ENCODE measurements around the gene SNCG. TPM values are rescaled to one million over a fixed set of nuclear protein-coding genes. Genes with fewer than 3 reads are reported as not detected.

SNCG gene
- total RNA-seq, 2 donors from 2014 or later = 2.6 to 6.8 TPM

DNA sequence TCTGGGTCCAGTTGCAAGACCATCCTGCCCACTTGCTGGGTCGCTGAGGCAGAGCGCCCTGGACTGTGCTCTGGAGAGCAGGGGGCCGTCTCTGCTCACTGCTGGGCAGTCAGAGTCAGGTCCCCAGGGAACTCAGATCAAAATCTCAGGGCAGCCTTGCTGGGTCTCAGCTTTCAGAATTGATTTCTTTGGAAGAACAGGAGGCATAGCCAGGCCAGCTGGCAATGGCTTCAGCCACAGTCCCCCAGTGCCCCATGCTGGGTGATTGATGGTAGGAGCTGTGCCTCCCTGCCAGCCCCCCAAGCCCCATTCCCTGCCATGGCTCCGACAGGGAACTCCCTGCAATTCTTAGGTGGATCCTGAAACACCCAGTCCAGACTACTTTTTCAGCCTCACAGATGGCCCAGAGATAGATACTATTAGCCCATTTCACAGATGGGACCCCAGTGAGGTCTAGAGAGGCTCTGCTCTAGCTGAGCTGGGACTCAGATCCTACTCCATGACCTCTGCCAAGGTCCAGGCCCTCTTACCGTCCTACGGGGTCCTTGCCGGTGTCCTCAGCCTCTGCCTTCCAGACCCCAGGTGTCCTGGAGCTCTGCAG is 1.5 kb upstream of the SNCG start:
- intact Hi-C loops (cut with DNase I, micrococcal nuclease) = no loop called here
- DNase-seq = peak in 1 of 2 donors; percentile 2
- no peak for ATAC-seq

DNA sequence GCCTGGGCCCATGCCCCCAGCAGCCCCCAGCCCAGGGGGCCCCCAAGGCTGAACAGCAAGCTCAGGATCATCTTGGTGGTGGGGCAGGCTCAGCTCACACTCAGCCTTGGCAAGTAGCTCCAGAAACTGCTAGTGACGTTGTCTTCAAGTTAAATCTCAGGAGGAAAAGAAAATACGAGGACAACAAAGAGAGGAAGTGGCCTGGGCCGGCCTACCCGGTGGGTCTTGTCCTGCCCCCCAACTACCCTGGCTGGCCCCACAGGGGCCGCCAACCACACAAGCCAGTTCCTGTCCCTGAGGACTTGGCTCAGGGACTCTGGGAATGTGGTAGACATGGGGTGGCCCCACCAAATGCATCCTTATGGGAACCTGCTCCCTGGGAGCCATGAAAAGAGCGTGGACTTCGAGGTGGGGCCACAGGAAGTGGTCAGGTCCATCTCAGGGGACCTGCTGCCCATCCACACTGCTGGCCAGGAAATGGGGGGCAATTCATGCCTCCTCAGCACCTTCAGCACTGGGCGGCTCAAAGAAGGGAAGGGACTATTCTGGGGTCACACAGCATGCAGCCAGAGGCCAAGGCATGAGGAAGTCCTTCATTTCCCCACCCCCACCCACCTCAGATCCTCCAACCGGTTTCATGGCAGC is 806 bp upstream of the SNCG start, which contains the start of gene MMRN2:
MMRN2 (minus strand) TSS at position 145 of the 645 bp plus-strand sequence; CDS start at position 71, 74 bp downstream.
- intact Hi-C loops (cut with DNase I, micrococcal nuclease) = no loop called here
- ATAC-seq (no peak), DNase-seq (no peak)

DNA sequence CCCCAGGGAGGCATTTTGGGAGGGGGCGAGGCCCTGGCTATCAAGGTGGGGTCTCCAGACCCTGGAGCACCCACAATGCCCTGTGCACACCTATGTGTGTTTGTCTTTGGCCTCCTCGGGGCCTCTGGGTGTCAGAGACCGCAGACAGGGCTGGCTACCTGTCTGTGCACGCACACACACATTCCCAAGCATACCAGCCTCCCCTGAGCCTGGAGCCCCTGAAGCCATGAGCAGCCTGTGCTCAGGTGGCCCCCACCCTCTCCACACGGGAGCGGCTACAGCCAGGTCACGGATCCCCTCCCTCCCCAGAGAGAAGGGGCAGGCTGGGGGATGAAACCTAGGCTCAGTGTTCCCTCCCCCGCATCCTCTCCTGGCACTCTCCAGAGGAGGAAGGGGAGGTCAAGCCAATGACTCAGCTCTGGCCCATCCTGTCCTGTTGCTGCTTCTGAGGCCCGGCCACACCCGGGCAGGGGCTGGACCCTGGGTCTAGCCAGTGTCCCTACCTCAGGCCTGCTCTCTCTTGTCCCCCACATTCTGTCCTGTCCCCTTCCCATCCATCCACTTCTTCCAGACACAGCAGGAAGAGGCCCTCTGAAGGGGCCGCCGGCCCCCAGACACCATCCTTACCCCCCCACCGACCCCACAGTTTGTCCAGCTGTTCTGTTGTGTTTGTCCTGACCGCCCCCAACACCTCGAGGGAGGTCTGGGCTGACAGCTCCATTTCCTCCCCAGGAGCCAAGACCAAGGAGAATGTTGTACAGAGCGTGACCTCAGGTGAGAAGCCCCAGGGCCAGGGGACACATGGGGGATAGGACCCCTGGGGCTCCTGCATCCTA is 720 bp downstream of the SNCG start:
- ATAC-seq (peak; percentile 28), DNase-seq (peak in 1 of 2 donors; percentile 29)
- intact Hi-C loops (cut with DNase I, micrococcal nuclease) = no loop called here

DNA sequence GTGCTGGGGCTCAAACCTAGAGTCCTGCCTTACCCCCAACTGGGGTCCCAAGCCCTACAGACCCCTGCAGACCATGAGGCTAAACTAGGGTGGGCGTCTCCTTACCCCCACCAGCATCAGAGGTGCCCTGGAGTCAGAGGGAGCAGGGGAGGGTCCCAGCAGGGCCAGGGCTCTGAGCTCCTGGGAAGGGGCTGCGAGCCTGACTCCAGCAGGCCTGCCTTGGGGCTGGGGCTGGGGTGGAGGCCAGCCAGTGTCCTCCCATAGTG is 1.3 kb downstream of the SNCG start:
- ATAC-seq (no peak), DNase-seq (no peak)
- intact Hi-C loops (cut with DNase I, micrococcal nuclease) = loop anchor here in 1 of 2 donors (10.0 kb wide), 1 partner anchor 275 kb away; no protein-coding TSS in a partner anchor

DNA sequence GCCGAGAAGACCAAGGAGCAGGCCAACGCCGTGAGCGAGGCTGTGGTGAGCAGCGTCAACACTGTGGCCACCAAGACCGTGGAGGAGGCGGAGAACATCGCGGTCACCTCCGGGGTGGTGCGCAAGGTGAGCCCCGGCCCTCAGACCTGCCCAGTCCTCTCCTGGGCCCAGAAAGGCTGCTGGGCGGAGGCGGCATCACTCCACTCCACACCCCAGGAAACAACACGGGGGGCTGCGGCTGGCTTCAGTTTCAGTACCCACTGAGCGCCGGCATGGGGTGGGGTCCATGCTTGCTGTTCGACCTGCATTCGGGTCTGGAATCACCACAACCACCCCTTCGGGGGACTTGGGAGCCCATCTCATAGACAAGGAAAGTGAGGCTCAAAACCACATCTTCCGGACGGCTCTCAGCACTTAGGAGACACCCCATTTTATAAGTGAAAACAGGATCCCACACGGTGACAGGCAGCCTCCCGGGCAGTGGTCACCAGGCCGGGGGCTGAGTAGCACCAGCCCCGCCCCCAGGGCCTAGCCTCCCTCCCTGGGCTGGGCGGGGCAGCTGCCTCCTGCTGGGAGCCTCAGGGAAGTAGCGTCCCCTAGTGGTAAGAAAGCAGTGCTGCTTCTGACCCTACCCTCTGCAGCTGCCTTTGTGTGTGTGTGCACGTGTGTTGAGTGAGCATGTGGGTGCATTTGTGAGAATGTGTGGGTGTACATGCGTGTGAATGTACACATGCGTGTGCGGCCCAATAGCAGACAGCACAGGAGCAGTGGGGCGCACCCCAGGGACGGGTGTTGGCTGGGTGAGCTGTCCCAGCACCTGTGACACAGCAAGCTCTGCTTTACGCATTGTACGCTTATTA is 1.8 kb downstream of the SNCG start:
- intact Hi-C loops (cut with DNase I, micrococcal nuclease) = loop anchor here in 1 of 2 donors (10.0 kb wide), 1 partner anchor 275 kb away; no protein-coding TSS in a partner anchor
- peak; percentile 82 for ATAC-seq
- peak; percentile 32 to 61 for DNase-seq

DNA sequence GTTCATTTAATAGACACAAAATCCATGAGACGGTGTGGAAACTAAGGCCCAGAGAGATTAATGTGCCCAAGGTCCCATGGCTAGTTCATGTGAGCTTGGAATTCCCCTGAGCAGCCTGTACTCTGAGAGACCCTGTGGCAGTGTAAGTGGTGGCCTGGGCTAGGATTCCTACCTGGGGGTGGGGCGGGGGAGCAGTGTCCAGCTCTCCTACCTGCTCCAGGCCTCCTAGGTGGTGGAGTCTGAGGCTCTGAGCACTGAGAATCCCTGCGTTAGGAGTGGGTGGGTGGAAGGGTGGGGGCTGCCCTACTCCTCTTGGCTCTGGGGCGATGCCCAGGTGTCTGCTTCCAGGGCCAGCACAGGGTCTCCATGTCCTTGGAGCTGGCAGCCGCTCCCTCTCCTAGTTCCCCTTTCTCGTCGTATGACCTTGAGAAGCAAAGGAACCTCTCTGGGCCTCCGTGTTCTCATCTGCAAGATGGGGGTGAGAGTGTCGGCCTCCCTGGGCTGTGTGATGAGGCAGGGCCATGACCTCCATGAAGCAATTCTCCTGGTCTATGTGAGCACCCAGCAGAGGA is 2.5 kb downstream of the SNCG start:
- intact Hi-C loops (cut with DNase I, micrococcal nuclease) = loop anchor here in 1 of 2 donors (10.0 kb wide), 1 partner anchor 276 kb away; no protein-coding TSS in a partner anchor
- no peak for ATAC-seq
- DNase-seq = peak; percentile 3 to 22

DNA sequence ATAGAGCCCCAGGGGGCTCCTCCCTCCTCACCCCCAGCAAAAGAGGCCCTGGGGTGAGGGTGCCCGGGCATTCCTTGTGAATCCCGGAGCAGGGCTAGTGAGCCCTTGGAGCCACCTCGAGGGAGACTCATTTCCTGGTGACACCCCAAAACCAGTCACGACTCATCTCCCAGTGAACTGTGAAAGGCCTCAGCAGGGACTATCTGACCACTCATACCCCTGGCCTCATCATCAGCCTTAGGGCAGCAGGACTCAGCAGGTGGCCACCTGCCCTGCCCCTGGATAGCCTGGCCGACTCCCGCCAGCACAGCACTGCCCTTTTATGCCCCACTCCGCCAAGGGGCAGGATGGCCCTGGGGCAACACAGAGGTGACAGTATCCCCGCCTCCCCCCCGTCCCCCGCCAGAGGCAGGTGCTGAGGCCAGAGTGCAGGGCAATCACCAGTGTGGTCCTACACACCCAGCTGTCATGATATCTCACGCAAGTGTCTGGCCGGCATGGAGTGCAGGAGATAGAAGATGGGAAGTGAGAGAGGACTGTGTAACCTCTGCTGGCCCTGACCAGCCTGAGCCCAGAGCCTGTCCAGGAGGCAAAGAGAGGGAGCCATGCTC is 3.2 kb downstream of the SNCG start:
- DNase-seq = peak in 1 of 2 donors; percentile 21
- ATAC-seq = no peak
- intact Hi-C loops (cut with DNase I, micrococcal nuclease) = loop anchor here in 1 of 2 donors (10.0 kb wide), 1 partner anchor 277 kb away; no protein-coding TSS in a partner anchor

DNA sequence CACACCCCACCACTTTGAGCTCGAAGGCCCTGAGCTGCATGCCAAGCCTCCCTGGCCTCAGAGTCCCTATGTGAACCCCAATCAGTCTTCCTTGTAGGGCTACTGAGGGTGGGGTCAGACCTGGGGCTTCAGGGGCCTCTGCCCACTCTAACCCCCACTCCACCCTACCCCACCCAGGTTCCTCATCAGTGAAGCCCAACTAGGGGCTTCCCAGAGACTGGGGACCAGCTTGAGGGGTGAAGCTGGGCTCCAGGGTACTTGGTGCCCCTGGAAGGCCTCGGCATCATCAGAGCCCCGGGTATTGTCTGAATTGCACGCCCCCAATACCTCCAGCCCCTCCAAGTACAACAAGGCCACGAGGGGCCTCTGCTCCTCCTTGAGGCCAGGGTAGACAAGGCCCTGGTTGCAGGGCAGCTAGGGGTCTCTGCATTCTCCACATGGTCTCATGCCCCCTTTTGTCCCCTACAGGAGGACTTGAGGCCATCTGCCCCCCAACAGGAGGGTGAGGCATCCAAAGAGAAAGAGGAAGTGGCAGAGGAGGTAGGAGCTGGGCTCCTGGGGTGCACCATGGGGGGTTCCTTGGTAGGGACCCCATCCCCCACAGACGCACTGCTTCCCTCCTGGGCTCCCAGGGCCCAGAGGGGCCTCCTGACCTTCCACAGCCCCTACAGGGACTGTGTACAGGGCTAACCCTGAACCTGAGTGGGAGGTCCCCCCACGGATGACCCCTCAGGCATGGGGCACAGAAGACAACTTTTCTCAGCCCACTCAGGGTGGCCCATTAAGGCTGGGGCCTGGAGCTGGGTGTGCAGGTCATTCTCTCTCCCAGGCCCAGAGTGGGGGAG is 4.0 kb downstream of the SNCG start:
- intact Hi-C loops (cut with DNase I, micrococcal nuclease) = loop anchor here in 1 of 2 donors (10.0 kb wide), 1 partner anchor 278 kb away; no protein-coding TSS in a partner anchor
- DNase-seq (no peak), ATAC-seq (no peak)

DNA sequence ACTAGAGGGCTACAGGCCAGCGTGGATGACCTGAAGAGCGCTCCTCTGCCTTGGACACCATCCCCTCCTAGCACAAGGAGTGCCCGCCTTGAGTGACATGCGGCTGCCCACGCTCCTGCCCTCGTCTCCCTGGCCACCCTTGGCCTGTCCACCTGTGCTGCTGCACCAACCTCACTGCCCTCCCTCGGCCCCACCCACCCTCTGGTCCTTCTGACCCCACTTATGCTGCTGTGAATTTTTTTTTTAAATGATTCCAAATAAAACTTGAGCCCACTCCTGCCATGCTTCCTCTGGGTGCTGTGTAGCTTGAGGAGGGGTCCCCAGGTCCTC is 4.5 kb downstream of the SNCG start:
- intact Hi-C loops (cut with DNase I, micrococcal nuclease) = loop anchor here in 1 of 2 donors (10.0 kb wide), 1 partner anchor 278 kb away; no protein-coding TSS in a partner anchor
- DNase-seq (no peak), ATAC-seq (no peak)

DNA sequence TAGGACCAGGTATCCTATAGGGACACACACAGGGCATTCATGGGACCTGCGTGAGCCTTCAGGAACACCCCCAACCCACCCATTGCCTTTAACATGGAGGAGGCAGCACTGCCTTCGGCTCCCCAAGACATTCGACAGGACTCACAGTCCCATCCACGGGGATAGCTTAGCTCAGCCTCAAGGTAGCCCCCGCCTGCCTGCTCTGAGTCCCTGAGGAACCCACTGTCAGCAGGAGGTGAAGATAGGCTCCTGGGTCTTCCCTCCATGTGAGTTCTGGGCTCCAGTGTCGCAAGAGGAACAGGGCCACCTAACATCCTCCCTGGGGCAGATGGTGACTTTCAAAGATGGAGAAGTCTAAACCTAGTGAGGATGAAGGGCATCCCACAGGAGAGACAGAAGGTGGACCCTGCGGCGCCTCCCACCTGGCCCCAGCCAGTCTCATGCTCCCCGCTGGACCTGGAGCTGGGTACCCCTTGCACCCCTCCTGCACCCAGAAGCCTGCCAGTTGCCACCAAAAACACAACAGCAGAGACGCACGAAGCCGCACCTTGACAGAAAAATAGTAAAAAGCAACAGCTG is 5.0 kb downstream of the SNCG start:
- DNase-seq (no peak), ATAC-seq (no peak)
- intact Hi-C loops (cut with DNase I, micrococcal nuclease) = loop anchor here in 1 of 2 donors (10.0 kb wide), 1 partner anchor 279 kb away; no protein-coding TSS in a partner anchor

DNA sequence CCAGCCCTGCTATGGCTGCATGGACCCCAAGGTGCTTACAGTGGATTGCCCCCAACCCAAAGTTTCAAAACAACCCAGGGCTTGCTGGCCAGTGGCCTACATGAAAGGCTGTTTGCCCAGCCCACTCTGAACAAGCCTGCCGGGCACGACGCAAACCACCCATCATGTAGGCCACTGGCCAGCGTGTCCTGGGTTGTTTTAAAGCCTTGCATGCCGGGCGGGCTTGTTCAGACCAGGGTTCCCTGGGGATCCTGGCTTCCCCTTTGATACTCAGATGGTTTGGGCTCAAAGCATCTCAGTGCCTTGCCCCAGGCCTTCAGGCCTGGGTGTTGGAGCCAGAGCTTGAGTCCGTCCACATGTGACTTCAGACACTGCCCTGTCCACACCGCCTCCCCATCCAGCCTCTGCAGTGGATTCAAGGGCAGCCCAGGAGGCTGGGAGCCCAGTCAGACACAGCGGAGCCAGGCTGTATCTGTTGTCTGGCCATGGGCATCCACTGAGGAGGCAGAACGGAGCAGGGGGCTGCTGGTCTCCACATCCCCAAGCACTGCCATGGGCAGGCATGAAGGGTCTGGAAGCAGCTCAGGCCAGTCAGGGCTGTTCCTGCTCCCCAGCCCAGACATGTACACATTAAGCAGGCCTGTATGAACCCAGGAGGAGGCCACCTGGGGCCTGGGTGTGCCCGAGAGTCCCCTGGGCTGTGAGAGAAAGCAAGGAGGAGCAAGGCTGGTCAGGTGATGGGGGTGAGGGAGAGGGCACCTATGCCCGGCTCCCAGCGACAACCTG is 5.9 kb downstream of the SNCG start:
- ATAC-seq = no peak
- DNase-seq = no peak
- intact Hi-C loops (cut with DNase I, micrococcal nuclease) = loop anchor here in 1 of 2 donors (10.0 kb wide), 1 partner anchor 279 kb away; no protein-coding TSS in a partner anchor

DNA sequence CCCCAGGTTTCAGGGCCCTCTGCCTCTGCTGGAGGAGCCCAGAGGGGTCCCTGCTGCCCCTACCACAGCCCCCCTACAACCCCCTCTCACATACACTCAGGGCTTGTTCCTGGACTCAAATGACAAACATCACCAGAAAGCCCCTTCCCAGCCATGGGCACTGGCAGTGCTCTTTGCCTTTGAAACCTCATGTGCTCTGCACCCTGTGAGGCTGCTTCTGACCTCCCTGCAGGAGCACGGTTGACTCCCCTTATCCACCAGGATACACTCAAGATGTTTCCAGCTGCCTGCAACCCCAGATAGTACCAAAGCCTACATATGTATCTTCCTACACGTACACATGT is 6.4 kb downstream of the SNCG start:
- no peak for DNase-seq
- ATAC-seq = no peak
- intact Hi-C loops (cut with DNase I, micrococcal nuclease) = loop anchor here in 1 of 2 donors (10.0 kb wide), 1 partner anchor 280 kb away; no protein-coding TSS in a partner anchor

DNA sequence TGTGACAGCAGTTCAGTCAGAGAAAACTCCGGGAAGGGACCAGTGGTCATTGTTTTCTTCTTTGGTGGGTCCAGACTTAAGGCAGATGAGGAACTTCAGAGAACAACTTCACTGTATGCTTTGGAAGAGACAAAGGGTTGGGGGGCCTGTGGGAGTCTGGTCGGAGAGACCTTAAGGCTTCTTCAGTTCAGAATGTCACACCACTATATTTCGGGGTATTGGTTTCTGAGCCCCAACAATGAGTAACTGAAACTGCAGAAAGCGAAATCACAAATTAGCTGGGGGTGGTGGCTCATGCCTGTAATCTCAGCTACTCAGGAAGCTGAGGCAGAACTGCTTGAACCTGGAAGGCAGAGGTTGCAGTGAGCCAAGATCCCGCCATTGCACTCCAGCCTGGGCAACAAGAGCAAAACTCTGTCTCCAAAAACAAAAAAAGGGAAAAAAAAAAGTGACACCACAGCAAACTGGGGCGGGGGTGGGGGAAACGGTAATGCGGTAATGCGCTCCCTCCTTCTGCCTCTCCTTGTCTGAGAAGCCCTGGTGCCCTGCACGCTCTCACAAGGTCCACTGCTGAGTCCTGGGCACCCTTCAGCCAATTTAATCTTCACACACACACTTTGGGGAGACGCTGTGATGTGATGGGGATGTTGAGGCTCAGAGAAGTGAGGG is 7.7 kb downstream of the SNCG start:
- ATAC-seq = no peak
- DNase-seq = no peak
- intact Hi-C loops (cut with DNase I, micrococcal nuclease) = loop anchor here in 1 of 2 donors (10.0 kb wide), 1 partner anchor 281 kb away; no protein-coding TSS in a partner anchor

DNA sequence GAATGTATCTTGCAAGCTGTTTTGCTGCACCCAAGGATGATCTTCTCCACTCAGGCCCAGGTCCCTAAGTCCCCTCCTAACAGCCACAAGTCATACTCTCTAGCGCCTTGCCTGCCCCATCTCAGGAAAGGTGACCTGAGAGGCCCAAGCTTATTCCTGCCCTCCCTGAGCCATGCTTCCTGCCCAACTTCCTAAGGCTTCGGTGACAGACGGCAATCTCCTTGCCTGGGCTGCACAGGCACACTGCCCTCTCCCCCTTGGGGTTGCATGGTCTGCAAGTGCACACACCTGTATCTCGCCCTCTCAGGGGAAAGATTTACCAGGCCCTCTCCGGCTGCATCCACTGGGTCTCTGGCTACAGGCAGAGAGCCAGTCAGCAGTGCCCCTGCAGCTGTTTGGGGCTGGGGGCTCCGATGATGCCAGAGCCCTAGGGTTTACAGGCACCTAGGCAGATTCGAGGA is 9.1 kb downstream of the SNCG start:
- DNase-seq = peak in 1 of 2 donors; percentile 31
- ATAC-seq = no peak
- intact Hi-C loops (cut with DNase I, micrococcal nuclease) = loop anchor here in 1 of 2 donors (10.0 kb wide), 1 partner anchor 283 kb away; no protein-coding TSS in a partner anchor

All from left colon (tissue), 2 donors.